ENCODE data around the gene PLCB1. TPM values are rescaled to one million over a fixed set of nuclear protein-coding genes. Genes with fewer than 3 reads are reported as not detected.

The PLCB1 gene
- total RNA-seq, 1 experiment from 2014 or later = not detected

GRCh38 chr20:8522168-8522567, 390.1 kb downstream of the PLCB1 start:
- intact Hi-C loops (cut with micrococcal nuclease; ENCODE audit: unreplicated experiment) = no loop called here
- CTCF ChIA-PET = no interaction called here
- Histone ChIP-seq H3K9me3 (ENCODE audit: insufficient read depth, low read depth) (no peaks in the 10 kb centered on the region), H3K27ac (no peak overlapping the region), H3K4me3 (no peak overlapping the region), H4K20me1 (ENCODE audit: insufficient read depth) (peaks cover 3% of the 10 kb centered on the region; the same call in 1 of the 2 replicates), H3K79me2 (ENCODE audit: low read depth) (no peaks in the 10 kb centered on the region), H3K36me3 (ENCODE audit: low read depth) (no peaks in the 10 kb centered on the region), H3K4me2 (no peak overlapping the region), H3F3A (ENCODE audit: insufficient read depth, low read depth) (no peaks in the 10 kb centered on the region), H3K4me1 (replicated peaks; ENCODE audit: insufficient read depth) (no peaks in the 10 kb centered on the region), H2AFZ (no peak overlapping the region), H3K9me2 (ENCODE audit: insufficient read depth) (no peaks in the 10 kb centered on the region), H3K27me3 (ENCODE audit: insufficient read depth, low read depth) (no peaks in the 10 kb centered on the region)
- BruUV-seq (replicated peaks) = no TSS peak
- no peak for TF ChIP-seq EZH2 (IDR thresholded peaks at IDR 0.05; ENCODE audit: low read depth)
- TF ChIP-seq CTCF (conservative IDR thresholded peaks at IDR 0.05) = no peak
- DNase-seq = no peak
- POLR2A ChIA-PET (ENCODE audit: unreplicated experiment) = no interaction called here

- Histone ChIP-seq H3K27ac (no peak overlapping the region), H3K79me2 (ENCODE audit: low read depth) (no peaks in the 10 kb centered on the region), H2AFZ (no peak overlapping the region), H3K9me3 (ENCODE audit: insufficient read depth, low read depth) (no peaks in the 10 kb centered on the region), H3K9me2 (ENCODE audit: insufficient read depth) (no peaks in the 10 kb centered on the region), H3K36me3 (ENCODE audit: low read depth) (no peaks in the 10 kb centered on the region), H3K4me1 (replicated peaks; ENCODE audit: insufficient read depth) (no peaks in the 10 kb centered on the region), H3F3A (ENCODE audit: insufficient read depth, low read depth) (no peaks in the 10 kb centered on the region), H3K27me3 (ENCODE audit: insufficient read depth, low read depth) (no peaks in the 10 kb centered on the region), H3K4me3 (no peak overlapping the region), H3K4me2 (no peak overlapping the region), H4K20me1 (ENCODE audit: insufficient read depth) (peaks cover 3% of the 10 kb centered on the region; the same call in 1 of the 2 replicates)
- ChIA-PET POLR2A (ENCODE audit: unreplicated experiment) (no interaction called here), CTCF (no interaction called here)
- TF ChIP-seq CTCF (conservative IDR thresholded peaks at IDR 0.05) (no peak), EZH2 (IDR thresholded peaks at IDR 0.05; ENCODE audit: low read depth) (no peak)
- intact Hi-C loops (cut with micrococcal nuclease; ENCODE audit: unreplicated experiment) = no loop called here
- no peak for DNase-seq
- no TSS peak for BruUV-seq (replicated peaks)
Observed at GRCh38 chr20:8523684-8524083, 391.6 kb downstream of the PLCB1 start.

GRCh38 chr20:8524101-8525016, 392.3 kb downstream of the PLCB1 start:
- ChIA-PET POLR2A (ENCODE audit: unreplicated experiment) (no interaction called here), CTCF (no interaction called here)
- BruUV-seq (replicated peaks) = no TSS peak
- H3K9me2 ChIP-seq (ENCODE audit: insufficient read depth) = no peaks in the 10 kb centered on the region
- intact Hi-C loops (cut with micrococcal nuclease; ENCODE audit: unreplicated experiment) = no loop called here
- TF ChIP-seq EZH2 (IDR thresholded peaks at IDR 0.05; ENCODE audit: low read depth) = no peak
- no peak for TF ChIP-seq CTCF (conservative IDR thresholded peaks at IDR 0.05)
- H3K4me2 ChIP-seq = no peak overlapping the region
- no peaks in the 10 kb centered on the region for H3K4me1 ChIP-seq (replicated peaks; ENCODE audit: insufficient read depth)
- no peak overlapping the region for H2AFZ ChIP-seq
- peaks cover 3% of the 10 kb centered on the region; the same call in 1 of the 2 replicates for H4K20me1 ChIP-seq (ENCODE audit: insufficient read depth)
- no peaks in the 10 kb centered on the region for H3K9me3 ChIP-seq (ENCODE audit: insufficient read depth, low read depth)
- H3K27ac ChIP-seq = no peak overlapping the region
- no peak for DNase-seq
- H3K4me3 ChIP-seq = no peak overlapping the region
- H3K36me3 ChIP-seq (ENCODE audit: low read depth) = no peaks in the 10 kb centered on the region
- H3F3A ChIP-seq (ENCODE audit: insufficient read depth, low read depth) = no peaks in the 10 kb centered on the region
- H3K79me2 ChIP-seq (ENCODE audit: low read depth) = no peaks in the 10 kb centered on the region
- H3K27me3 ChIP-seq (ENCODE audit: insufficient read depth, low read depth) = no peaks in the 10 kb centered on the region

Measured in PC-9 (cell line).